ENCODE data around the gene ALS2.

- TF ChIP-seq CTCF (conservative IDR thresholded peaks at IDR 0.05; ENCODE audit: low read depth, low read length) (no peak), EZH2 (IDR thresholded peaks at IDR 0.05; ENCODE audit: borderline replicate concordance, low read depth, low read length, poor library complexity, severe bottlenecking) (no peak)
Observed at GRCh38 chr2:201704536-201704935, 76.2 kb downstream of the ALS2 start.

Measured in A673 (cell line).